Breast epithelium (tissue), 4 donors: ENCODE results near the gene RENBP. TPM values are rescaled to one million over a fixed set of nuclear protein-coding genes. Genes with fewer than 3 reads are reported as not detected.
A peak's percentile ranks its signal among the peaks of the same experiment; 100 is the strongest.

ENCODE experiments used
- DNase-seq, 2 donors: peaks; one replicate each; pipeline ENCODE4 v3.0.0-alpha.2; 2019; ENCODE audit warnings: low spot score in 2 of 2
- H3K27ac ChIP-seq, 2 donors: fragments of 200-600 bp; sonication (generic) in 1 of 2; one replicate each; pipeline ENCODE4 v1.5.1; 2016 to 2019; ENCODE audit warnings: mild to moderate bottlenecking in 1 of 2
- H3K27me3 ChIP-seq, 2 donors: fragments of 200-600 bp; sonication (generic) in 1 of 2; one replicate each; pipeline versions ENCODE4 v1.5.1 to v1.6.0; 2017 to 2019; ENCODE audit warnings: control low read depth in 1 of 2, mild to moderate bottlenecking in 1 of 2
- H3K36me3 ChIP-seq: fragments of 200-600 bp; one replicate; pipeline ENCODE4 v1.5.1; 2019
- H3K4me1 ChIP-seq, 2 donors: fragments of 200-600 bp; sonication (generic); one replicate each; pipeline ENCODE4 v1.5.1; 2016 to 2019; ENCODE audit warnings: control low read depth in 1 of 2
- H3K4me3 ChIP-seq, 3 donors: fragments of 200-600 bp; sonication (generic); 1 replicate in 2 of 3; 2 replicates in 1 of 3; pipeline ENCODE4 v1.5.1; 2016 to 2019; ENCODE audit warnings: mild to moderate bottlenecking in 3 of 3, moderate library complexity in 2 of 3
- H3K9me3 ChIP-seq, 2 donors: fragments of 200-600 bp; sonication (generic) in 1 of 2; one replicate each; pipeline ENCODE4 v1.5.1; 2016 to 2019; ENCODE audit warnings: control low read depth in 1 of 2
- POLR2A ChIP-seq: fragments of 450-650 bp; IDR thresholded peaks from one replicate; pipeline ENCODE4 v1.6.1; 2016; ENCODE audit warnings: antibody characterized with exemption, mild to moderate bottlenecking, moderate library complexity
- POLR2AphosphoS5 ChIP-seq, 3 donors: sonication (generic); formaldehyde crosslinking; IDR thresholded peaks; one replicate each; pipeline ENCODE4 v1.6.1; 2017; ENCODE audit warnings: antibody characterized with exemption in 3 of 3
- intact Hi-C: fragments of 100-400 bp; cut with DNase I; formaldehyde crosslinking; loops from one replicate; pipeline ENCODE4 v1.15.1; 2023; ENCODE audit warnings: low total_unique reads
- total RNA-seq, 3 donors: library from RNA; depleted of rRNA; stranded (reverse); fragments of >200 nt; gene quantifications; one replicate each; pipeline ENCODE4 v1.1.0, GENCODE V29; 2016
- TF ChIP-seq, protein P1 (sequence below), 3 donors: fragments of 450-650 bp; IDR thresholded peaks; one replicate each; pipeline ENCODE4 v1.5.1; 2016 to 2017; ENCODE audit warnings: antibody characterized with exemption in 3 of 3, mild to moderate bottlenecking in 3 of 3, moderate library complexity in 3 of 3

RENBP gene
- total RNA-seq, 3 donors from 2014 or later, result 6.6 to 50.7 (median 6.9) TPM

DNA sequence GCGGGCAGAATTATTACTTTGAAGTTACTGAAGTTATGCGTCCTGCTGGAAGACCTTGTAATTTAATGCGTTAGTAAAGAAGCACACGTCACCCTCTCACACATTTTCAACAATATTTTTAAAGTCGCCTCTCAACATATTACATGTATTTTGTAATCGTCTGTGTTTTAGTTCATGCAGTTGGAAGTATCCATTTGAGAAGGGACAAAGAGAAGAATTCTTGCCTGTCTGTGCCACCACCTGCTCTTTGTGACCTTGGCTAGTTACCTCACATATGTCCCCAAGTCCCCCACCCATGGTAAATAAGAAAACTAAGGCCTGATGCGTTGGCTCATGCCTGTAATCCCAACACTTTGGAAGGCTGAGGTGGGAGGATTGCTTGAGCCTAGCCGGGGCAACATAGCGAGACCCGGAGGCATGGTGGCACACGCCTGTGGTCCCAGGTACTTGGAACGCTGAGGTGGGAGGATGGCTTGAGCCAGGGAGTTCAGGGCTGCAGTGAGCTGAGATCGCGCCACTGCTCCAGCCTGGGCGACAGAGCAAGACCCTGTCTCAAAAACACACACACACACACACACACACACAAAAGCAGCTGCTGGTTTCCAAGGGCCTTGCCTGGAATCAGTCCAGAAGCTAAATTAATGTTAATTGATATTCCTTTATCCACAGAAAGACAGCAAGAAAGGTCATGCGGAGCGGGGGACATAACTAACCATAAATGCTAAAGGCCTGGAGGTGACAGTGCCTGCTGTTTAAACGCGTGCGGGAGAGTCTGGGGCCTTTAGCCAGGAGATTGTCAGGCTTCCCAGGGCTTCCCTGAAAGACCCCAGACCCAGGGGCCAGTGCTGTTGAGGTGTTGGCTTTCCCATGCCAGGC is 28.9 kb upstream of the RENBP start:
- no peak for DNase-seq
- Histone ChIP-seq H3K4me3 (peak overlapping the region; percentile 73 to 91 (median 82)), H3K27ac (peak overlapping the region; percentile 99 to 100), H3K4me1 (peaks cover 0 to 8% of the 10 kb centered on the region in 2 donors), H3K9me3 (no peaks in the 10 kb centered on the region), H3K27me3 (peaks cover 0 to 4% of the 10 kb centered on the region in 2 donors), H3K36me3 (no peaks in the 10 kb centered on the region)
- intact Hi-C loops, result no loop called here
- TF ChIP-seq POLR2A (no peak), POLR2AphosphoS5 (IDR thresholded peaks at IDR 0.05) (no peak)
- TF ChIP-seq, protein P1, sequence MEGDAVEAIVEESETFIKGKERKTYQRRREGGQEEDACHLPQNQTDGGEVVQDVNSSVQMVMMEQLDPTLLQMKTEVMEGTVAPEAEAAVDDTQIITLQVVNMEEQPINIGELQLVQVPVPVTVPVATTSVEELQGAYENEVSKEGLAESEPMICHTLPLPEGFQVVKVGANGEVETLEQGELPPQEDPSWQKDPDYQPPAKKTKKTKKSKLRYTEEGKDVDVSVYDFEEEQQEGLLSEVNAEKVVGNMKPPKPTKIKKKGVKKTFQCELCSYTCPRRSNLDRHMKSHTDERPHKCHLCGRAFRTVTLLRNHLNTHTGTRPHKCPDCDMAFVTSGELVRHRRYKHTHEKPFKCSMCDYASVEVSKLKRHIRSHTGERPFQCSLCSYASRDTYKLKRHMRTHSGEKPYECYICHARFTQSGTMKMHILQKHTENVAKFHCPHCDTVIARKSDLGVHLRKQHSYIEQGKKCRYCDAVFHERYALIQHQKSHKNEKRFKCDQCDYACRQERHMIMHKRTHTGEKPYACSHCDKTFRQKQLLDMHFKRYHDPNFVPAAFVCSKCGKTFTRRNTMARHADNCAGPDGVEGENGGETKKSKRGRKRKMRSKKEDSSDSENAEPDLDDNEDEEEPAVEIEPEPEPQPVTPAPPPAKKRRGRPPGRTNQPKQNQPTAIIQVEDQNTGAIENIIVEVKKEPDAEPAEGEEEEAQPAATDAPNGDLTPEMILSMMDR (IDR thresholded peaks at IDR 0.05), result no peak

GRCh38 chrX:153972368-153973126 is 28.1 kb upstream of the RENBP start, which contains the start of gene TMEM187:
Gene TMEM187 (plus strand): TSS chrX:153972754. CDS start chrX:153982063, 9,309 bp downstream.
- H3K27ac ChIP-seq, result peak within 1 kb of the TSS; percentile 99 to 100
- H3K27me3 ChIP-seq, result peaks cover 0 to 9% of the 10 kb centered on the region in 2 donors
- no peaks in the 10 kb centered on the region for H3K36me3 ChIP-seq
- no peaks in the 10 kb centered on the region for H3K9me3 ChIP-seq
- peaks cover 0 to 8% of the 10 kb centered on the region in 2 donors for H3K4me1 ChIP-seq
- peak; percentile 77 to 78 for DNase-seq
- intact Hi-C loops, result no loop called here
- TF ChIP-seq, protein P1 (IDR thresholded peaks at IDR 0.05), result no peak
- TF ChIP-seq POLR2A, result peak; percentile 26
- peak in 1 of 3 donors; percentile 53 for TF ChIP-seq POLR2AphosphoS5 (IDR thresholded peaks at IDR 0.05)
- peak within 1 kb of the TSS; percentile 73 to 91 (median 82) for H3K4me3 ChIP-seq

DNA sequence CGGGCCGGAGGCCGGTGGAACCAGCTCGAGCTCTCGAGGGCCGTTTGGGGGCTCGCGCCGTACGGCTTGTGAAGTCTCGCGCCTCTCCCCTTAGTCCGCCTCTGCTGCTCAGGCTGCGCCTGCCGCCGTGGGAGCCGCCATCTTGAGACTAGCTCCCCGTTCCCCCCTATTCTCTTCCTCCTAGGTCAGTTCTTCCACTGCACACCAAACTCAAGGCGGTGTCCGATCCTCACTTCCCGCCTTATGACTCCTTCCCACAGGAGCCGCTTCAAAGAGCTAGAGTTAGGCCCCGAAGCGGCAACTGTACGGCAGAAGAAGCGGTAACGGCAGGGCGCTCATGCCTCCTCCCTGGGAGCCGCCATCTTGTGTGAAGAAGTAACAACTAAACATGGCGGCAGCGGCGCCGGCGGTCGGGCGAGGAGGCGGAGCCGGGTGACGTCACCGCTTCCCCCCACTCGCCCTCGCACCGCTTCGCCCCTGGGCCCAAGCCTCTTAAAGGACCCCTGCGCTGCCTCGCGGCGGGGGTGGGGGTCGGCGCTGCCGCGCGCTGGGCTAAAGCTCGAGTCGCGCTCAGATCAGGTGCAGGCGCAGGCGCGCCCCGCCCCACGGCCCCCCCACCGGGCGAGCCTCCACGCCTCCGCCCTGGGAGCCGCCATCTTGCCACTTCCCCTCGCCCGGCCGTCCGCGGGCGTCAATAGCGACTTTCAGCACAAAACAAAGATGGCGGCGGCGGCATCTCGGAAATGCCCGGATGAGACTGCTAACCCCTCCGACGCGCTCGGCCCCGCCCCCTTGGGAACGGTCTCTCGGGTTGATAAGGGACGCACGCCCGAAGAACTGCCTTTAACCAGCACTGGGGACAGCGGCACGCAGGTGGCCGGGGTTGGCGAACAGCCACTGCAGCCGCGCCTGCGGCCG is 27.3 kb upstream of the RENBP start, which contains the start of gene HCFC1:
Gene HCFC1, minus strand, starts transcription at position 369 of the 918 bp plus-strand sequence. CDS start 978 bp downstream, outside the sequence.
- intact Hi-C loops, result no loop called here

DNA sequence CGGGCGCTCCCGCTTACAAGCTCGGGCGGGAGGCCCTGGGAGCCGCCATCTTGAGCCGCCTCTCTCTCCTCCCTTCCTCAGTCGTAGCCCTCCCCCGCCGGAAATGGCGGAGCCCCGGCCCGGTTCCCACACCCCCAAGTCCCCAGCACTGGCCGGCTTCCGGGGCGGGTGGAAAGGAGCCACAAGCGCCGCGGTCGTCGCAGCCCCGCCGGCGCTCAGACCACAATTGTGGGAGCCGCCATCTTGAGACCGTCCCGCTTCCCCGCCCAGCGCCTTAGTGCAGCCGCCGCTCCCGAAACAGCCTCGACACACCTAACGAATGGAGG is 26.6 kb upstream of the RENBP start:
- H3K4me3 ChIP-seq, result peak overlapping the region; percentile 73 to 91 (median 82)
- H3K27ac ChIP-seq, result peak overlapping the region; percentile 99 to 100
- DNase-seq, result peak; percentile 80 to 90
- no peaks in the 10 kb centered on the region for H3K36me3 ChIP-seq
- H3K27me3 ChIP-seq, result peaks cover 0 to 18% of the 10 kb centered on the region in 2 donors
- no peaks in the 10 kb centered on the region for H3K9me3 ChIP-seq
- TF ChIP-seq POLR2AphosphoS5 (IDR thresholded peaks at IDR 0.05), result peak in 1 of 3 donors; percentile 37
- TF ChIP-seq, protein P1 (IDR thresholded peaks at IDR 0.05), result no peak
- peaks cover 0 to 15% of the 10 kb centered on the region in 2 donors for H3K4me1 ChIP-seq
- intact Hi-C loops, result no loop called here

More for the DNA sequence above, 27.3 kb upstream of the RENBP start, which contains the start of gene HCFC1:
- TF ChIP-seq POLR2A (peak; percentile 45), POLR2AphosphoS5 (IDR thresholded peaks at IDR 0.05) (peak; percentile 39 to 70 (median 46))
- TF ChIP-seq, protein P1 (IDR thresholded peaks at IDR 0.05), result no peak
- DNase-seq, result peak; percentile 87 to 95
- Histone ChIP-seq H3K4me1 (peaks cover 0 to 15% of the 10 kb centered on the region in 2 donors), H3K4me3 (peak within 1 kb of the TSS; percentile 73 to 91 (median 82)), H3K27me3 (peaks cover 0 to 12% of the 10 kb centered on the region in 2 donors), H3K9me3 (no peaks in the 10 kb centered on the region), H3K27ac (peak within 1 kb of the TSS; percentile 99 to 100), H3K36me3 (no peaks in the 10 kb centered on the region)
